T-cell (primary cell): Measurements from ENCODE around the gene NIPSNAP2. TPM values are rescaled to one million over a fixed set of nuclear protein-coding genes. Genes with fewer than 3 reads are reported as not detected.

Experiments
- ATAC-seq, 4 experiments: fragments of 200-7000 bp in 3 of 4; fragments of 150-1000 bp in 1 of 4; cut with Tn5 transposase; replicated peaks in 1 of 4; 1 replicate in 3 of 4; 2 replicates in 1 of 4; pipeline ENCODE4 v1.10.0; 2021; ENCODE audit warnings: moderate library complexity in 3 of 4, mild to moderate bottlenecking in 2 of 4, moderate number of reproducible peaks in 1 of 4
- CTCF ChIA-PET, 2 donors: fragments of 300-600 bp; sonication (Branson Sonifier 250); formaldehyde crosslinking; loops; one replicate each; lab custom pipeline; 2022; ENCODE audit warnings: antibody characterized with exemption in 2 of 2; lab: Charles Lee
- POLR2A ChIA-PET, 2 donors: fragments of 300-600 bp; sonication (Branson Sonifier 250); formaldehyde crosslinking; loops; one replicate each; lab custom pipeline; 2022; ENCODE audit warnings: antibody characterized with exemption in 2 of 2; lab: Charles Lee
- DNase-seq, 35 experiments: peaks; one replicate each; pipeline versions ENCODE4 v3.0.0 to v3.0.0-alpha.2; 2013 to 2023
- H3K27ac ChIP-seq: one replicate; pipeline ENCODE4 v1.5.1; 2013; ENCODE audit warnings: low read length
- H3K27me3 ChIP-seq, 2 experiments: replicated peaks in 1 of 2; 1 replicate in 1 of 2; 2 replicates in 1 of 2; pipeline versions ENCODE4 v1.6.1 to v1.7.0; 2013; ENCODE audit warnings: low read length in 1 of 2, mixed read lengths in 1 of 2; ENCODE audit not compliant: control insufficient read depth in 2 of 2, insufficient read depth in 2 of 2; ENCODE audit errors: extremely low read depth in 1 of 2
- H3K36me3 ChIP-seq, 2 donors: 1 replicate in 1 of 2; 2 replicates in 1 of 2; pipeline versions ENCODE4 v1.6.1 to v1.7.0; 2013; ENCODE audit warnings: low read length in 1 of 2; ENCODE audit not compliant: control insufficient read depth in 2 of 2, insufficient read depth in 1 of 2; ENCODE audit errors: extremely low read depth in 1 of 2
- H3K4me1 ChIP-seq, 2 experiments: 1 replicate in 1 of 2; 2 replicates in 1 of 2; pipeline versions ENCODE4 v1.6.1 to v1.7.0; 2013; ENCODE audit warnings: low read length in 2 of 2, mixed read lengths in 1 of 2; ENCODE audit not compliant: insufficient read depth in 2 of 2, control insufficient read depth in 1 of 2; ENCODE audit errors: extremely low read depth in 1 of 2
- H3K4me3 ChIP-seq, 2 donors: 1 replicate in 1 of 2; 2 replicates in 1 of 2; pipeline versions ENCODE4 v1.5.1 to v1.7.0; 2013; ENCODE audit warnings: mild to moderate bottlenecking in 2 of 2, low read length in 1 of 2, moderate library complexity in 1 of 2; ENCODE audit not compliant: control insufficient read depth in 1 of 2; ENCODE audit errors: extremely low read depth in 1 of 2
- H3K9me3 ChIP-seq: 2 replicates; pipeline ENCODE4 v1.7.0; 2013
- H3K27ac Mint-ChIP-seq, 2 donors: one replicate each; pipeline ENCODE4 v1.8.0; 2020 to 2021; ENCODE audit warnings: mild to moderate bottlenecking in 2 of 2, mixed read lengths in 2 of 2
- H3K27me3 Mint-ChIP-seq, 2 donors: one replicate each; pipeline ENCODE4 v1.8.0; 2021 to 2022; ENCODE audit warnings: mixed read lengths in 2 of 2
- H3K36me3 Mint-ChIP-seq: one replicate; pipeline ENCODE4 v1.8.0; 2021; ENCODE audit warnings: mixed read lengths
- H3K4me1 Mint-ChIP-seq, 3 donors: one replicate each; pipeline ENCODE4 v1.8.0; 2020 to 2022; ENCODE audit warnings: mixed read lengths in 3 of 3, mild to moderate bottlenecking in 1 of 3
- H3K4me3 Mint-ChIP-seq, 3 donors: one replicate each; pipeline ENCODE4 v1.8.0; 2020 to 2022; ENCODE audit warnings: mild to moderate bottlenecking in 3 of 3, mixed read lengths in 3 of 3, moderate library complexity in 3 of 3
- H3K9me3 Mint-ChIP-seq, 3 donors: one replicate each; pipeline ENCODE4 v1.8.0; 2020 to 2022; ENCODE audit warnings: mixed read lengths in 3 of 3
- WGBS: methylation state at CpG from one replicate; pipeline ENCODE4 v1.1.5; 2013; ENCODE audit warnings: missing lambda C conversion rate; ENCODE audit not compliant: insufficient coverage; 5-methylcytosine and 5-hydroxymethylcytosine counted together
- total RNA-seq, 35 experiments: library from RNA in 6 of 35; stranded (reverse) in 6 of 35; fragments of 120-200 nt in 1 of 35; gene quantifications; one replicate each; pipeline versions ENCODE4 v1.2.1 to v1.2.4 and lab custom pipeline; 2013 to 2026

NIPSNAP2 gene
- total RNA-seq, 5 donors from 2014 or later (not counting 1 experiment from before 2014, with no cell fraction given): 24.1 to 38.6 (median 28.4) TPM

DNA sequence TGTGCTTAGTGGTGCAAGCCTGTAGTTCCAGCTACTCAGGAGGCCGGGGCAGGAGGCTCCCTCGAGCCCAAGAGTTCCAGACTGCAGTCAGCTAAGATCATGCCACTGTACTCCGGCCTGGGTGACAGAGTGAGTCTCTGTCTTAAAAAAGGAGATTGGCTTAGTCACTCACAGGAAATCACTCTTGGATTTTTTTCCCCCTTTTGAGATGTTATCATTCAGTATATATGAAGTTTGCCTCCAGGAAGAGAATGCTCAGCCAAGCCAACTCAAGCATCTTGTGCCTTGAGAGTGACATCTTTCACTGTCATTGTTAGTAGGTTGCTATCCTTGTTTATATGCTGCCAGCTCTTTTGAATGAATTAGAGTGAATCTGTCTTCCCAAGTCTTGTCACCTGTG, 28.0 kb downstream of the NIPSNAP2 start:
- ChIA-PET POLR2A (no interaction called here), CTCF (no interaction called here)
- H3K9me3 Mint-ChIP-seq: no peaks in the 10 kb centered on the region
- peaks cover 40% of the 10 kb centered on the region for H3K36me3 Mint-ChIP-seq
- WGBS: no CpG with 5 or more reads among the region's 3 CpGs
- Histone ChIP-seq H3K36me3 (peaks cover 13 to 31% of the 10 kb centered on the region in 2 donors), H3K27ac (no peak overlapping the region), H3K9me3 (no peaks in the 10 kb centered on the region), H3K4me1 (no peaks in the 10 kb centered on the region), H3K4me3 (no peak overlapping the region), H3K27me3 (no peaks in the 10 kb centered on the region)
- no peak overlapping the region for H3K4me3 Mint-ChIP-seq
- H3K4me1 Mint-ChIP-seq: no peaks in the 10 kb centered on the region
- no peak for DNase-seq
- ATAC-seq: no peak
- no peaks in the 10 kb centered on the region for H3K27me3 Mint-ChIP-seq
- H3K27ac Mint-ChIP-seq: peak overlapping the region; percentile 16 to 31

DNA sequence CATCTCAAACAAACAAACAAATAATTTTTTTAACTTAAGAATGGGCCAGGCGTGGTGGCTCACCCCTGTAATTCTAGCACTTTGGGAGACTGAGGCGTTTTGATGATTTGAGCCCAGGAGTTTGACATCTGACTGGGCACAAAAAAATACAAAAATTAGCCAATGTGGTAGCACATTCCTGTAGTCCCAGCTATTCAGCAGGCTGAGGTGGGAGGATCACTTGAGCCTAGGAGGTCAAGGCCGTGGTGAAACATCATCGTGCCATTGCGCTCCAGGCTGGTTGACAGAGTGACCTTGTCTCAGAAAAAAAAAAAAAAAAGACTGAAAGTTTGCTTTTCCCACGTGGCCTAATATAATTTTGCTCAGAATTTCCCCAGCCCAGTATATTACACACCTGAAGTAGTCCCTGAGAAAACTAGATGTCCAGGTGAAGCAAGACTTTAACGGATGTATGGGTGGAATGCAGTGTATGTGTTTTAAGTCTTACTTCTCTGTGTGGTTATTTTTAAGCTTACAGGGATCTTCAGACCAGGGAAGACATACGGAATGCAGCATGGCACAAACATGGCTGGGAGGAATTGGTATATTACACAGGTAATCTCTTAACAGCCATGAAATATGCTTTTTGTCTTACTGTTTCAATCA, 32.6 kb downstream of the NIPSNAP2 start:
- no peaks in the 10 kb centered on the region for H3K4me1 Mint-ChIP-seq

DNA sequence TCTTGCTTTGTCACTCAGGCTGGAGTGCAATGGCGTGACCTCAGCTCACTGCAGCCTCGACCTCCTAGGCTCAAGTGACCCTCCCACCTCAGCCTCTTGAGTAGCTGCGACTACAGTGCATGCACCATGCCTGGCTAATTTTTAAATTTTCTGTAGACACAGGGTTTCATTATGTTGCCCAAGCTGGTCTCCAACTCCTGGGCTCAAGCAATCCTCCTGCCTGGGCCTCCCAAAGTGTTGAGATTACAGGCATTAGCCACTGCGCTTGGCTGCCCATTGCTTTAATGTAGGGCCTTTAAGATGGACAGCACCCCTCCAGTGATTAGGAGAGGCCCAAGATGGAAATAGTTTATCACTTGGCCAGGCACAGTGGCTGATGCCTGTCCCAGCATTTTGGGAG, 39.4 kb downstream of the NIPSNAP2 start:
- peaks cover 10% of the 10 kb centered on the region for H3K36me3 Mint-ChIP-seq

More for the DNA sequence above, 32.6 kb downstream of the NIPSNAP2 start:
- DNase-seq (no peak), ATAC-seq (no peak)
- POLR2A ChIA-PET: interaction anchor here in 1 of 2 donors (0.7 kb wide), 1 partner anchor 613 kb away, joined by 3 read pairs; no protein-coding TSS in a partner anchor
- no peak overlapping the region for H3K4me3 Mint-ChIP-seq
- H3K27me3 ChIP-seq: no peaks in the 10 kb centered on the region
- H3K27ac Mint-ChIP-seq: no peak overlapping the region
- H3K36me3 Mint-ChIP-seq: peaks cover 45% of the 10 kb centered on the region
- H3K36me3 ChIP-seq: peaks cover 25 to 35% of the 10 kb centered on the region in 2 donors
- no peaks in the 10 kb centered on the region for H3K4me1 ChIP-seq
- H3K9me3 Mint-ChIP-seq: no peaks in the 10 kb centered on the region
- CTCF ChIA-PET: interaction anchor here in 1 of 2 donors (0.5 to 1.0 kb wide), 2 partner anchors 18 to 75 kb away, joined by 3 to 5 read pairs; no protein-coding TSS in a partner anchor
- H3K27ac ChIP-seq: no peak overlapping the region
- H3K27me3 Mint-ChIP-seq: no peaks in the 10 kb centered on the region
- H3K9me3 ChIP-seq: no peaks in the 10 kb centered on the region
- 97% methylated on average over 4 of the region's 8 CpGs for WGBS
- no peak overlapping the region for H3K4me3 ChIP-seq

DNA sequence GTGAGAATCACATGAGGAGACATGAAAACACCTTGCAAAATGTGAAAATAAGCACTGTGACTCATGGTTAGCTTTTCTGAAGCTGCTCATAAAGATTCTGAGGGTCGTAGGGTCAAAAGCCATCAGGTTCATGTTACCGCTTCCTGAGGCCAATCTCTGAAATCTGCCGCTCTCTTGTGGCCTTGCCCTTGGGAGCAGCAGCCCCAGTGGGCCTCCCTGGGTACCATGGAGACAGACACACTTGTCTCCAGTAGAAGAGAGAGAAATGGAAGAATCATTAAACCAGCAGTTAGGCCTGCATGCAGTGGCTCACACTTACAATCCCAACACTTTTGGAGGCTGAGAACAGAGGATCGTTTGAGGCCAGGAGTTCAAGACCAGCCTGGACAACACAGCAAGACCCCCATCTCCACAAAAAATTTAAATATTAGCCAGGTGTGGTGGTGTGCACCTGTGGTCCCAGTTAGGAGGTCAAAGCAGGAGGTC, 42.8 kb downstream of the NIPSNAP2 start:
- no peak overlapping the region for H3K27ac ChIP-seq
- H3K36me3 Mint-ChIP-seq: no peaks in the 10 kb centered on the region
- H3K4me3 ChIP-seq: no peak overlapping the region
- WGBS: 84% methylated on average over 3 of the region's 4 CpGs
- no peaks in the 10 kb centered on the region for H3K9me3 ChIP-seq
- no peak overlapping the region for H3K27ac Mint-ChIP-seq
- H3K4me1 Mint-ChIP-seq: no peaks in the 10 kb centered on the region
- no peaks in the 10 kb centered on the region for H3K4me1 ChIP-seq
- POLR2A ChIA-PET: no interaction called here
- no peak overlapping the region for H3K4me3 Mint-ChIP-seq
- no peaks in the 10 kb centered on the region for H3K27me3 ChIP-seq
- CTCF ChIA-PET: interaction anchor here (0.5 to 5.8 kb wide), 4 partner anchors 13 to 643 kb away, joined by 3 to 32 read pairs (median 4); no protein-coding TSS in a partner anchor
- no peaks in the 10 kb centered on the region for H3K27me3 Mint-ChIP-seq
- DNase-seq (no peak), ATAC-seq (no peak)
- no peaks in the 10 kb centered on the region for H3K9me3 Mint-ChIP-seq
- no peaks in the 10 kb centered on the region for H3K36me3 ChIP-seq

More for the DNA sequence above, 39.4 kb downstream of the NIPSNAP2 start:
- H3K27ac ChIP-seq: no peak overlapping the region
- H3K27me3 Mint-ChIP-seq: no peaks in the 10 kb centered on the region
- DNase-seq (no peak), ATAC-seq (no peak)
- ChIA-PET POLR2A (no interaction called here), CTCF (interaction anchor here (1.6 to 5.8 kb wide), 2 partner anchors 10 to 70 kb away, joined by 3 to 32 read pairs; no protein-coding TSS in a partner anchor)
- no peak overlapping the region for H3K4me3 ChIP-seq
- WGBS: 100% methylated on average over 4 of the region's 4 CpGs
- no peaks in the 10 kb centered on the region for H3K4me1 Mint-ChIP-seq
- H3K9me3 Mint-ChIP-seq: no peaks in the 10 kb centered on the region
- peaks cover 2 to 9% of the 10 kb centered on the region in 2 donors for H3K36me3 ChIP-seq
- no peaks in the 10 kb centered on the region for H3K9me3 ChIP-seq
- H3K4me1 ChIP-seq: no peaks in the 10 kb centered on the region
- H3K4me3 Mint-ChIP-seq: no peak overlapping the region
- no peak overlapping the region for H3K27ac Mint-ChIP-seq
- H3K27me3 ChIP-seq: no peaks in the 10 kb centered on the region

DNA sequence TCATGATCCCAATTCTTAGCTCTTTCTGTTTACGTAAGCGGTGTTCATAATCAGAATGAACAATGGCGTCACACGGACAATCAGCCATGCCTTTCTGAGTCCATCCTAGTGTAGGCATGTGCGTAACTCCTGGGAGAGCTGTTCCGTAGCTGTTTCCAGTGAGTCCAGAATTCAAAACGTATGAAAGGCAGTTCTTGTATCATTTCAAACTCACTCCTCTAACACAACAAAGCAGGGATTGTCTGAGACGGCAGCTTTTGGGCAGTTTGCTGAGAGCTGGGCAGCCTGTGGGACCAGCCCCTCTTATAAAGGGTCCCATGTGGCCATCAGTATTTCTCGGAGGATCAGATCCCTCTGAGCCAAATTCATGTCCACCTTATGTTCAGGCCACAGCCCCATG, 43.5 kb downstream of the NIPSNAP2 start:
- H3K4me3 Mint-ChIP-seq: no peak overlapping the region
- no peaks in the 10 kb centered on the region for H3K36me3 ChIP-seq
- no peak overlapping the region for H3K27ac ChIP-seq
- ChIA-PET POLR2A (no interaction called here), CTCF (interaction anchor here (0.5 to 5.8 kb wide), 3 partner anchors 14 to 66 kb away, joined by 3 to 32 read pairs (median 6); no protein-coding TSS in a partner anchor)
- H3K36me3 Mint-ChIP-seq: no peaks in the 10 kb centered on the region
- no peaks in the 10 kb centered on the region for H3K9me3 ChIP-seq
- H3K27me3 Mint-ChIP-seq: no peaks in the 10 kb centered on the region
- no peaks in the 10 kb centered on the region for H3K4me1 Mint-ChIP-seq
- no peaks in the 10 kb centered on the region for H3K4me1 ChIP-seq
- 99% methylated on average over 7 of the region's 9 CpGs for WGBS
- no peaks in the 10 kb centered on the region for H3K9me3 Mint-ChIP-seq
- H3K4me3 ChIP-seq: no peak overlapping the region
- no peaks in the 10 kb centered on the region for H3K27me3 ChIP-seq
- no peak overlapping the region for H3K27ac Mint-ChIP-seq
- DNase-seq (no peak), ATAC-seq (no peak)

DNA sequence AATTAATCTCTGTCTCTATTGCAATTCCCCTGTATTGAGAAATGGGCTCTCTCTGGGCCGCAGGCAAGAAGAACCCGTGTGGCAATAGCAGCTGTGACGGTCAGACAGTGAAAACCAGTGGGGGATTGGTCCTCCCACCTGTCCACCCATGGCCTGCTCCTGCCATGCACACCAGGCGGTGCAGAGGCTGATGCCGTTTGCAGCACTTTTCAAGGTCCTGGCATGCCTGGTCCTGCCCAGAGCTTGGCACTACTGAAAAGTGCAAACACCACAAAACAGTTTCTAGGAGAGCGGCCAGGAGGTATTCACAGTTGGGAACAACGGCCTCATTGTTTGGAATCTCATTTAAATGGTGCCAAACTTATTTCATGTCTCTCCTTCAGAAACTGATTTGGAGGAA, 45.3 kb downstream of the NIPSNAP2 start:
- Mint-ChIP-seq H3K4me3 (no peak overlapping the region), H3K27ac (no peak overlapping the region), H3K36me3 (no peaks in the 10 kb centered on the region), H3K4me1 (no peaks in the 10 kb centered on the region), H3K9me3 (no peaks in the 10 kb centered on the region), H3K27me3 (no peaks in the 10 kb centered on the region)
- no peaks in the 10 kb centered on the region for H3K4me1 ChIP-seq
- WGBS: 100% methylated on average over 5 of the region's 7 CpGs
- ATAC-seq: no peak
- no peaks in the 10 kb centered on the region for H3K9me3 ChIP-seq
- ChIA-PET CTCF (interaction anchor here in 1 of 2 donors (0.5 kb wide), 1 partner anchor 18 kb away, joined by 9 read pairs; no protein-coding TSS in a partner anchor), POLR2A (no interaction called here)
- H3K27ac ChIP-seq: no peak overlapping the region
- no peaks in the 10 kb centered on the region for H3K36me3 ChIP-seq
- H3K4me3 ChIP-seq: no peak overlapping the region
- DNase-seq: no peak
- H3K27me3 ChIP-seq: no peaks in the 10 kb centered on the region
